HG03097 (cell line): ENCODE data around the gene ACOT8.
"Not testable (repeated sequence)": the region's sequence is repeated elsewhere in the genome, so short reads cannot be mapped to it uniquely, and the experiment has no call there.

Source experiments
- ATAC-seq: cut with Tn5 transposase; IDR thresholded peaks from one replicate; pipeline ENCODE4 v1.9.1; 2021; ENCODE audit not compliant: unreplicated experiment, low FRiP score

The ACOT8 gene

GRCh38 chr20:45832619-45833018, 24.6 kb downstream of the ACOT8 start:
- ATAC-seq, result no peak

- ATAC-seq, result not testable (repeated sequence)
Measured at GRCh38 chr20:45829673-45830106, 27.5 kb downstream of the ACOT8 start.

GRCh38 chr20:45828589-45828988, 28.6 kb downstream of the ACOT8 start:
- no peak for ATAC-seq

- ATAC-seq, result no peak
Measured at GRCh38 chr20:45827712-45828111, 29.5 kb downstream of the ACOT8 start.

GRCh38 chr20:45827030-45827652, 30.1 kb downstream of the ACOT8 start, which contains the start of gene TNNC2:
TNNC2 (minus strand) TSS chr20:45827312; CDS start chr20:45827248, 64 bp downstream.
- no peak for ATAC-seq

- ATAC-seq, result no peak
Measured at GRCh38 chr20:45826381-45827019, 30.7 kb downstream of the ACOT8 start.

- ATAC-seq, result no peak
Measured at GRCh38 chr20:45823949-45824835, 33.0 kb downstream of the ACOT8 start.

- ATAC-seq, result no peak
Measured at GRCh38 chr20:45822857-45823256, 34.3 kb downstream of the ACOT8 start.

GRCh38 chr20:45821947-45822346, 35.2 kb downstream of the ACOT8 start:
- ATAC-seq, result no peak

GRCh38 chr20:45819466-45819865, 37.7 kb downstream of the ACOT8 start:
- no peak for ATAC-seq

GRCh38 chr20:45818239-45818638, 39.0 kb downstream of the ACOT8 start:
- ATAC-seq, result no peak

- no peak for ATAC-seq
Measured at GRCh38 chr20:45817376-45818194, 39.6 kb downstream of the ACOT8 start.

- ATAC-seq, result no peak
Measured at GRCh38 chr20:45816951-45817350, 40.2 kb downstream of the ACOT8 start.

- ATAC-seq, result no peak
Measured at GRCh38 chr20:45814314-45814713, 42.9 kb downstream of the ACOT8 start.

- no peak for ATAC-seq
Measured at GRCh38 chr20:45813489-45813888, 43.7 kb downstream of the ACOT8 start.

- ATAC-seq, result no peak
Measured at GRCh38 chr20:45813006-45813340, 44.2 kb downstream of the ACOT8 start.

- ATAC-seq, result peak; percentile 93
Measured at GRCh38 chr20:45812157-45813005, 44.8 kb downstream of the ACOT8 start, which contains the start of gene UBE2C. UBE2C (plus strand) TSS chr20:45812644; CDS start chr20:45812696, 52 bp downstream.

- ATAC-seq, result no peak
Measured at GRCh38 chr20:45810191-45810970, 46.8 kb downstream of the ACOT8 start.

- ATAC-seq, result no peak
Measured at GRCh38 chr20:45801851-45802250, 55.3 kb downstream of the ACOT8 start.
